Large intestine (tissue), 3 donors: ENCODE results near the gene STOX2. TPM values are rescaled to one million over a fixed set of nuclear protein-coding genes. Genes with fewer than 3 reads are reported as not detected.

ENCODE experiments used
- DNase-seq, 2 donors: peaks; one replicate each; pipeline versions ENCODE4 v3.0.0 to v3.0.0-alpha.2; 2013
- H3K27ac ChIP-seq: one replicate; pipeline ENCODE4 v1.5.1; 2013; ENCODE audit warnings: low read length
- H3K27me3 ChIP-seq: 2 replicates; pipeline ENCODE4 v1.6.1; 2013; ENCODE audit warnings: low read length; ENCODE audit not compliant: control insufficient read depth, insufficient read depth
- H3K36me3 ChIP-seq: 2 replicates; pipeline ENCODE4 v1.6.1; 2013; ENCODE audit warnings: low read length; ENCODE audit not compliant: control insufficient read depth, insufficient read depth
- H3K4me1 ChIP-seq: one replicate; pipeline ENCODE4 v1.6.1; 2013; ENCODE audit warnings: low read length; ENCODE audit not compliant: control insufficient read depth, insufficient read depth
- H3K4me3 ChIP-seq: one replicate; pipeline ENCODE4 v1.5.1; 2013; ENCODE audit warnings: low read length
- H3K9me3 ChIP-seq: one replicate; pipeline ENCODE4 v1.6.1; 2013; ENCODE audit warnings: mild to moderate bottlenecking, low read depth, low read length, moderate library complexity; ENCODE audit not compliant: control insufficient read depth
- WGBS: methylation state at CpG from one replicate; pipeline ENCODE4 v1.1.5; 2013; ENCODE audit warnings: low lambda C conversion rate; ENCODE audit not compliant: insufficient coverage; 5-methylcytosine and 5-hydroxymethylcytosine counted together
- polyA plus RNA-seq: library from polyadenylated mRNA; unstranded; fragments of 120-200 nt; gene quantifications from one replicate; pipeline ENCODE4 v1.2.1, GENCODE V29; 2013

Gene STOX2
- polyA plus RNA-seq, 1 donor, result 4.4 TPM

- Histone ChIP-seq H3K9me3 (no peaks in the 10 kb centered on the region), H3K4me3 (no peak overlapping the region), H3K27me3 (no peaks in the 10 kb centered on the region), H3K4me1 (no peaks in the 10 kb centered on the region), H3K36me3 (no peaks in the 10 kb centered on the region), H3K27ac (no peak overlapping the region)
- DNase-seq, result no peak
- WGBS, result no CpG with 5 or more reads among the region's 6 CpGs
Measured at GRCh38 chr4:183999435-183999834, 94.3 kb downstream of the STOX2 start.

- Histone ChIP-seq H3K4me3 (no peak overlapping the region), H3K4me1 (no peaks in the 10 kb centered on the region), H3K36me3 (no peaks in the 10 kb centered on the region), H3K9me3 (no peaks in the 10 kb centered on the region), H3K27ac (no peak overlapping the region), H3K27me3 (no peaks in the 10 kb centered on the region)
- 100% methylated on average over 1 of the region's 26 CpGs for WGBS
- no peak for DNase-seq
Measured at GRCh38 chr4:184000457-184001396, 95.6 kb downstream of the STOX2 start.

- no CpG with 5 or more reads among the region's 4 CpGs for WGBS
- no peak for DNase-seq
- H3K27ac ChIP-seq, result no peak overlapping the region
- H3K4me1 ChIP-seq, result no peaks in the 10 kb centered on the region
- no peaks in the 10 kb centered on the region for H3K36me3 ChIP-seq
- H3K9me3 ChIP-seq, result no peaks in the 10 kb centered on the region
- no peaks in the 10 kb centered on the region for H3K27me3 ChIP-seq
- H3K4me3 ChIP-seq, result no peak overlapping the region
Measured at GRCh38 chr4:184003433-184003832, 98.3 kb downstream of the STOX2 start.

GRCh38 chr4:184007891-184008290, 102.8 kb downstream of the STOX2 start:
- Histone ChIP-seq H3K27ac (no peak overlapping the region), H3K36me3 (peaks cover 11% of the 10 kb centered on the region), H3K9me3 (peaks cover 5% of the 10 kb centered on the region), H3K27me3 (no peaks in the 10 kb centered on the region), H3K4me1 (peaks cover 5% of the 10 kb centered on the region), H3K4me3 (no peak overlapping the region)
- DNase-seq, result no peak
- WGBS, result no CpG with 5 or more reads among the region's 3 CpGs

- Histone ChIP-seq H3K9me3 (peaks cover 5% of the 10 kb centered on the region), H3K4me1 (peaks cover 5% of the 10 kb centered on the region), H3K36me3 (peaks cover 11% of the 10 kb centered on the region), H3K27ac (no peak overlapping the region), H3K4me3 (no peak overlapping the region), H3K27me3 (no peaks in the 10 kb centered on the region)
- no CpG with 5 or more reads among the region's 14 CpGs for WGBS
- no peak for DNase-seq
Measured at GRCh38 chr4:184010696-184011095, 105.6 kb downstream of the STOX2 start.

GRCh38 chr4:184011826-184012380, 106.8 kb downstream of the STOX2 start:
- no peak for DNase-seq
- Histone ChIP-seq H3K27me3 (no peaks in the 10 kb centered on the region), H3K4me3 (no peak overlapping the region), H3K36me3 (peaks cover 11% of the 10 kb centered on the region), H3K27ac (no peak overlapping the region), H3K4me1 (peaks cover 5% of the 10 kb centered on the region), H3K9me3 (peaks cover 5% of the 10 kb centered on the region)
- no CpG with 5 or more reads among the region's 2 CpGs for WGBS

- peak; percentile 38 to 82 for DNase-seq
- Histone ChIP-seq H3K27me3 (no peaks in the 10 kb centered on the region), H3K36me3 (peaks cover 11% of the 10 kb centered on the region), H3K4me3 (no peak overlapping the region), H3K9me3 (peaks cover 5% of the 10 kb centered on the region), H3K4me1 (peaks cover 5% of the 10 kb centered on the region), H3K27ac (no peak overlapping the region)
- WGBS, result 14% methylated on average over 1 of the region's 3 CpGs
Measured at GRCh38 chr4:184012937-184013336, 107.8 kb downstream of the STOX2 start.

GRCh38 chr4:184014301-184014700, 109.2 kb downstream of the STOX2 start:
- Histone ChIP-seq H3K9me3 (peaks cover 5% of the 10 kb centered on the region), H3K4me3 (no peak overlapping the region), H3K27ac (no peak overlapping the region), H3K36me3 (peaks cover 11% of the 10 kb centered on the region), H3K27me3 (no peaks in the 10 kb centered on the region), H3K4me1 (peaks cover 5% of the 10 kb centered on the region)
- 97% methylated on average over 3 of the region's 6 CpGs for WGBS
- no peak for DNase-seq

GRCh38 chr4:184016759-184017668, 111.9 kb downstream of the STOX2 start:
- H3K36me3 ChIP-seq, result no peaks in the 10 kb centered on the region
- whole genome bisulfite sequencing, result 73% methylated on average over 7 of the region's 20 CpGs
- H3K4me1 ChIP-seq, result peaks cover 5% of the 10 kb centered on the region
- DNase-seq, result peak in 1 of 2 donors; percentile 47
- no peak overlapping the region for H3K27ac ChIP-seq
- H3K4me3 ChIP-seq, result no peak overlapping the region
- no peaks in the 10 kb centered on the region for H3K9me3 ChIP-seq
- H3K27me3 ChIP-seq, result no peaks in the 10 kb centered on the region

GRCh38 chr4:184019076-184019475, 114.0 kb downstream of the STOX2 start:
- 100% methylated on average over 1 of the region's 1 CpG for WGBS
- Histone ChIP-seq H3K27ac (no peak overlapping the region), H3K4me1 (no peaks in the 10 kb centered on the region), H3K9me3 (no peaks in the 10 kb centered on the region), H3K4me3 (no peak overlapping the region), H3K36me3 (peaks cover 2% of the 10 kb centered on the region), H3K27me3 (no peaks in the 10 kb centered on the region)
- DNase-seq, result no peak
